HepG2 (cell line): ENCODE measurements around the gene SERPINA3. TPM values are rescaled to one million over a fixed set of nuclear protein-coding genes. Genes with fewer than 3 reads are reported as not detected.

ENCODE experiments used
- ATAC-seq: fragments of 200-7000 bp; cut with Tn5 transposase; 3 replicates; pipeline ENCODE4 v1.9.1; 2020; ENCODE audit warnings: mild to moderate bottlenecking, moderate library complexity
- BruUV-seq: library from RNA; stranded (reverse); fragments of 400-500 nt; replicated peaks from 2 replicates; lab custom pipeline; 2021; lab: Mats Ljungman, UMichigan
- CTCF ChIA-PET: fragments of 300-600 bp; formaldehyde crosslinking; extraction: SDS; loops from one replicate; lab custom pipeline; 2021; ENCODE audit warnings: low total read pairs, inconsistent platforms, low intra/inter-chr PET ratio; lab: Yijun Ruan, JAX
- POLR2A ChIA-PET: fragments of 350-600 bp; sonication (Branson Sonifier 250); formaldehyde crosslinking; loops from one replicate; lab custom pipeline; 2020; ENCODE audit warnings: antibody characterized with exemption, inconsistent platforms; lab: Yijun Ruan, JAX
- DNase-seq: peaks from one replicate; pipeline ENCODE4 v3.0.0-alpha.2; 2015; ENCODE audit warnings: low spot score
- FAIRE-seq: peaks from 3 replicates; lab custom pipeline; 2011; peaks lifted over from hg19 to GRCh38; lab: Jason Lieb, UNC
- H2AFZ ChIP-seq: one replicate; pipeline ENCODE4 v1.6.1; 2011; ENCODE audit warnings: low read length, inconsistent platforms
- H3K27ac ChIP-seq: fragments of 300-600 bp; 3 replicates; pipeline ENCODE4 v1.8.0; 2011; ENCODE audit warnings: mixed run types, mild to moderate bottlenecking, mixed read lengths, low read length, inconsistent platforms; ENCODE audit not compliant: insufficient read depth; ENCODE audit errors: extremely low read length
- H3K27me3 ChIP-seq, 2 experiments: fragments of 200-600 bp in 1 of 2; 2 replicates in 1 of 2; 3 replicates in 1 of 2; pipeline versions ENCODE4 v1.6.0 to v1.8.0; 2011; ENCODE audit warnings: low read length in 2 of 2, mild to moderate bottlenecking in 2 of 2, moderate library complexity in 2 of 2, inconsistent platforms in 1 of 2; ENCODE audit not compliant: insufficient read depth in 2 of 2, control insufficient read depth in 1 of 2
- H3K36me3 ChIP-seq, 2 experiments: fragments of 200-600 bp in 1 of 2; replicated peaks in 1 of 2; 2 replicates in 1 of 2; 3 replicates in 1 of 2; pipeline versions ENCODE4 v1.5.1 to v1.8.0; 2011; ENCODE audit warnings: low read length in 2 of 2, inconsistent platforms in 1 of 2; ENCODE audit not compliant: insufficient read depth in 2 of 2, control insufficient read depth in 1 of 2
- H3K4me1 ChIP-seq: 2 replicates; pipeline ENCODE4 v1.5.1; 2012; ENCODE audit warnings: low read length, inconsistent platforms; ENCODE audit not compliant: insufficient read depth
- H3K4me2 ChIP-seq: 2 replicates; pipeline ENCODE4 v1.6.0; 2011; ENCODE audit warnings: low read depth, low read length, inconsistent platforms
- H3K4me3 ChIP-seq, 3 experiments: fragments of 200-600 bp in 1 of 3; sonication (generic), shearing (Covaris generic) in 1 of 3; replicated peaks in 1 of 3; 2 replicates each; pipeline ENCODE4 v1.5.1; 2011 to 2016; ENCODE audit warnings: low read length in 3 of 3, inconsistent platforms in 2 of 3, low read depth in 2 of 3, mild to moderate bottlenecking in 2 of 3, control low read depth in 1 of 3, mixed read lengths in 1 of 3; ENCODE audit not compliant: insufficient read depth in 1 of 3
- H3K79me2 ChIP-seq: one replicate; pipeline ENCODE4 v1.6.1; 2011; ENCODE audit warnings: low read length, inconsistent platforms; ENCODE audit not compliant: insufficient read depth
- H3K9ac ChIP-seq: 2 replicates; pipeline ENCODE4 v1.6.0; 2011; ENCODE audit warnings: mild to moderate bottlenecking, low read depth, low read length, inconsistent platforms; ENCODE audit not compliant: insufficient read depth
- H3K9me3 ChIP-seq: 2 replicates; pipeline ENCODE4 v1.5.1; 2012; ENCODE audit warnings: mild to moderate bottlenecking, low read length
- H4K20me1 ChIP-seq: 2 replicates; pipeline ENCODE4 v1.6.0; 2011; ENCODE audit warnings: inconsistent platforms, mild to moderate bottlenecking, low read length, moderate library complexity; ENCODE audit not compliant: insufficient read depth
- AGO1 ChIP-seq: fragments of 200-400 bp; formaldehyde crosslinking; IDR thresholded peaks from 2 replicates; pipeline ENCODE4 v1.6.1; 2017; ENCODE audit warnings: mild to moderate bottlenecking, low read depth, low read length, moderate library complexity; ENCODE audit not compliant: poor library complexity, severe bottlenecking
- FIP1L1 ChIP-seq: fragments of 200-400 bp; formaldehyde crosslinking; IDR thresholded peaks from 2 replicates; pipeline ENCODE4 v1.6.1; 2018; ENCODE audit warnings: low read depth, mild to moderate bottlenecking, low read length, moderate library complexity, borderline replicate concordance; ENCODE audit not compliant: insufficient read depth
- HNRNPL ChIP-seq: fragments of 200-400 bp; formaldehyde crosslinking; IDR thresholded peaks from 2 replicates; pipeline ENCODE4 v1.6.1; 2017; ENCODE audit warnings: mild to moderate bottlenecking, low read depth, low read length
- KDM2A ChIP-seq: sonication (generic); formaldehyde crosslinking; IDR thresholded peaks from 2 replicates; pipeline ENCODE4 v1.4.0; 2020; ENCODE audit warnings: low read depth, missing genetic modification reagents, borderline replicate concordance
- MZF1 ChIP-seq: sonication (generic); formaldehyde crosslinking; IDR thresholded peaks from 2 replicates; pipeline ENCODE4 v1.8.1; 2023; ENCODE audit warnings: mild to moderate bottlenecking, missing genetic modification reagents, borderline replicate concordance
- POLR2G ChIP-seq: fragments of 200-400 bp; formaldehyde crosslinking; IDR thresholded peaks from 2 replicates; pipeline ENCODE4 v1.6.1; 2018; ENCODE audit warnings: mild to moderate bottlenecking, low read depth, low read length, moderate library complexity
- RBFOX2 ChIP-seq: fragments of 200-400 bp; formaldehyde crosslinking; IDR thresholded peaks from 2 replicates; pipeline ENCODE4 v1.6.1; 2017; ENCODE audit warnings: low read depth, mild to moderate bottlenecking, low read length
- RBM22 ChIP-seq: fragments of 200-400 bp; formaldehyde crosslinking; optimal IDR thresholded peaks from 2 replicates; pipeline ENCODE3; 2017; ENCODE audit warnings: mild to moderate bottlenecking, low read length, moderate library complexity
- RXRA ChIP-seq: sonication (generic); formaldehyde crosslinking; IDR thresholded peaks from 2 replicates; pipeline ENCODE4 v1.5.1; 2020; ENCODE audit warnings: missing genetic modification reagents
- SOX6 ChIP-seq, 2 experiments: fragments of 450-650 bp in 1 of 2; sonication (generic) in 1 of 2; formaldehyde crosslinking in 1 of 2; IDR thresholded peaks; 2 replicates each; pipeline versions ENCODE4 v1.4.0 to v1.6.1; 2017 to 2020; ENCODE audit warnings: antibody characterized with exemption in 1 of 2, mild to moderate bottlenecking in 1 of 2, missing genetic modification reagents in 1 of 2
- ZBTB33 ChIP-seq: sonication (generic); formaldehyde crosslinking; IDR thresholded peaks from 2 replicates; pipeline ENCODE4 v1.4.0; 2020; ENCODE audit warnings: missing genetic modification reagents
- ZFP36L1 ChIP-seq: sonication (generic); formaldehyde crosslinking; IDR thresholded peaks from 2 replicates; pipeline ENCODE4 v1.8.0; 2022; ENCODE audit warnings: mild to moderate bottlenecking, missing genetic modification reagents, moderate library complexity
- ZNF138 ChIP-seq: sonication (generic); formaldehyde crosslinking; IDR thresholded peaks from 2 replicates; pipeline ENCODE4 v1.5.0; 2020; ENCODE audit warnings: mild to moderate bottlenecking, low read depth, missing genetic modification reagents
- ZNF253 ChIP-seq: sonication (generic); formaldehyde crosslinking; IDR thresholded peaks from 2 replicates; pipeline ENCODE4 v1.8.0; 2022; ENCODE audit warnings: mild to moderate bottlenecking, missing genetic modification reagents, borderline replicate concordance
- ZNF562 ChIP-seq: sonication (generic); formaldehyde crosslinking; IDR thresholded peaks from 2 replicates; pipeline ENCODE4 v1.8.0; 2022; ENCODE audit warnings: missing genetic modification reagents, borderline replicate concordance
- WGBS: methylation state at CpG from one replicate; pipeline ENCODE4 v1.1.6; 2017; ENCODE audit warnings: low lambda C conversion rate; 5-methylcytosine and 5-hydroxymethylcytosine counted together
- in situ Hi-C: cut with HindIII; loops from 2 replicates; pipeline ENCODE4 v1.10.0; 2017; ENCODE audit warnings: low pct_unique_long_range_greater_than_20kb; ENCODE audit not compliant: extremely low pct_ligation_motif_present
- intact Hi-C: fragments of 100-400 bp; cut with micrococcal nuclease; formaldehyde crosslinking; loops from one replicate; pipeline ENCODE4 v1.10.0; 2022; ENCODE audit not compliant: unreplicated experiment
- polyA plus RNA-seq, 8 experiments: library from polyadenylated mRNA; depleted of rRNA in 3 of 8; stranded (reverse) in 7 of 8; unstranded in 1 of 8; fragments of >200 nt; fragmentation: Illumina TruSeq in 4 of 8; extraction: Trizol in 4 of 8; gene quantifications; 2 replicates each; pipeline versions ENCODE4 v1.2.1 to v1.2.3, GENCODE V29; 2011 to 2016; ENCODE audit warnings: low read depth in 4 of 8, missing spikeins in 1 of 8, mixed read lengths in 1 of 8; ENCODE audit not compliant: insufficient read depth in 1 of 8
- total RNA-seq, 5 experiments: library from RNA; depleted of rRNA; stranded (reverse); fragments of >200 nt; fragmentation: Illumina TruSeq; extraction: Trizol; gene quantifications; 2 replicates each; pipeline ENCODE4 v1.2.3, GENCODE V29; 2016; ENCODE audit warnings: low read depth in 1 of 5
- TF ChIP-seq, protein P1 (sequence below): sonication (generic); formaldehyde crosslinking; IDR thresholded peaks from 2 replicates; pipeline ENCODE4 v1.5.1; 2020; ENCODE audit warnings: mild to moderate bottlenecking, missing genetic modification reagents, moderate library complexity

The SERPINA3 gene
- total and polyA plus RNA-seq, 2 of the 13 experiments (the other 11 are each of a cell fraction or from before 2014, with no cell fraction given): 825 to 2,200 TPM

DNA sequence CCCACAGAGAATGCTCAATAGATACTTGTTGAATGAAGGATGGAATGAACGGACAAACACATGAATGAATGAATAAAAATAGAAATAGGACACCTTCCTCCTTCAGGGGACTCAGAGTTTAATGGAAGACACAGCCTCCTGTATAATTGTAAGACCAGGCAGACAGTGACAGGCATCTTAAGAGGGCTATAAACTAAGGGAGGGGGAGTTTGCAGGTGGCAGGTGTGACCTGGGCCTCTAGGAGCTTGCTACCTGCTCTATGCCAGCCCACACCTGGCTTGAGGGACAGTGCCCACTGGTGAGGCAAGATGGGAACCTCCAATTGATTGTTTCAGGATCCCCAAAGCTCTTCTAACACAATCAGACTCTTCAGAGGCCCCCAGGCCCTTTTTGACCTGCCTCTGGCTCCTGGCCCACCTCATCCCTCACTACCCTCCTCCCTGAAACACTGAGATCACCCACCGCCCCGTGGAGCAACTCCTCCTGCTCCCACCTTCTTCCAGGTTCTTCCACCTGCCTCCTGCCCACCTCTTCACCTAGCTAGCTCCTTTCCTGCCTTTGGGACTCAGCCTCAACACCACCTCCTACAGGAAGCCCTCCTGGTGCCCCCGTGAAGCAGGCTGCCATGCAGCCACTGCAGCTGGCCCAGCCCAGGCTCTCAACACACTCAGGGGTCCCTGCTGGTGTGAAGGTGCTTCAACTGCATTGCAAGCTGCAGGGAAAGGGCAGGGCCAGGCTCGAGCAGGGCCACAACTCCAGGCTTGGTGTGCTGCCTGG, 9.4 kb downstream of the SERPINA3 start:
- peaks cover 41 to 80% of the 10 kb centered on the region in 2 experiments for H3K36me3 ChIP-seq
- BruUV-seq: no TSS peak
- FAIRE-seq: no peak
- TF ChIP-seq POLR2G: peak; percentile 55
- TF ChIP-seq MZF1 (CRISPR knock-in tag): no peak
- TF ChIP-seq SOX6 (IDR thresholded peaks at IDR 0.05): no peak
- peak; percentile 11; the same call in 1 of the 2 replicates for TF ChIP-seq SOX6 (CRISPR knock-in tag; IDR thresholded peaks at IDR 0.05)
- TF ChIP-seq HNRNPL: peak; percentile 60; the same call in 1 of the 2 replicates
- peak; percentile 50; the same call in 1 of the 2 replicates for TF ChIP-seq ZNF562 (CRISPR knock-in tag)
- peak; percentile 67; the same call in 1 of the 2 replicates for TF ChIP-seq ZBTB33 (CRISPR knock-in tag)
- TF ChIP-seq ZNF253 (CRISPR knock-in tag): peak; percentile 72; the same call in 1 of the 2 replicates
- TF ChIP-seq AGO1: peak; percentile 87
- no peak for TF ChIP-seq ZNF138 (CRISPR knock-in tag)
- TF ChIP-seq, protein P1, sequence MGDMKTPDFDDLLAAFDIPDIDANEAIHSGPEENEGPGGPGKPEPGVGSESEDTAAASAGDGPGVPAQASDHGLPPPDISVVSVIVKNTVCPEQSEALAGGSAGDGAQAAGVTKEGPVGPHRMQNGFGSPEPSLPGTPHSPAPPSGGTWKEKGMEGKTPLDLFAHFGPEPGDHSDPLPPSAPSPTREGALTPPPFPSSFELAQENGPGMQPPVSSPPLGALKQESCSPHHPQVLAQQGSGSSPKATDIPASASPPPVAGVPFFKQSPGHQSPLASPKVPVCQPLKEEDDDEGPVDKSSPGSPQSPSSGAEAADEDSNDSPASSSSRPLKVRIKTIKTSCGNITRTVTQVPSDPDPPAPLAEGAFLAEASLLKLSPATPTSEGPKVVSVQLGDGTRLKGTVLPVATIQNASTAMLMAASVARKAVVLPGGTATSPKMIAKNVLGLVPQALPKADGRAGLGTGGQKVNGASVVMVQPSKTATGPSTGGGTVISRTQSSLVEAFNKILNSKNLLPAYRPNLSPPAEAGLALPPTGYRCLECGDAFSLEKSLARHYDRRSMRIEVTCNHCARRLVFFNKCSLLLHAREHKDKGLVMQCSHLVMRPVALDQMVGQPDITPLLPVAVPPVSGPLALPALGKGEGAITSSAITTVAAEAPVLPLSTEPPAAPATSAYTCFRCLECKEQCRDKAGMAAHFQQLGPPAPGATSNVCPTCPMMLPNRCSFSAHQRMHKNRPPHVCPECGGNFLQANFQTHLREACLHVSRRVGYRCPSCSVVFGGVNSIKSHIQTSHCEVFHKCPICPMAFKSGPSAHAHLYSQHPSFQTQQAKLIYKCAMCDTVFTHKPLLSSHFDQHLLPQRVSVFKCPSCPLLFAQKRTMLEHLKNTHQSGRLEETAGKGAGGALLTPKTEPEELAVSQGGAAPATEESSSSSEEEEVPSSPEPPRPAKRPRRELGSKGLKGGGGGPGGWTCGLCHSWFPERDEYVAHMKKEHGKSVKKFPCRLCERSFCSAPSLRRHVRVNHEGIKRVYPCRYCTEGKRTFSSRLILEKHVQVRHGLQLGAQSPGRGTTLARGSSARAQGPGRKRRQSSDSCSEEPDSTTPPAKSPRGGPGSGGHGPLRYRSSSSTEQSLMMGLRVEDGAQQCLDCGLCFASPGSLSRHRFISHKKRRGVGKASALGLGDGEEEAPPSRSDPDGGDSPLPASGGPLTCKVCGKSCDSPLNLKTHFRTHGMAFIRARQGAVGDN (CRISPR knock-in tag): peak; percentile 15; the same call in 1 of the 2 replicates
- peak; percentile 85 for TF ChIP-seq RBM22
- 0 out of 2 replicates have a peak, but pooled peaks have one; percentile 20 for TF ChIP-seq KDM2A (CRISPR knock-in tag)
- 0 out of 2 replicates have a peak, but pooled peaks have one; percentile 69 for TF ChIP-seq FIP1L1
- peak; percentile 89 for TF ChIP-seq RBFOX2
- 0 out of 2 replicates have a peak, but pooled peaks have one; percentile 12 for TF ChIP-seq RXRA
- no peak for TF ChIP-seq ZFP36L1 (CRISPR knock-in tag)

More for the DNA sequence above, 9.4 kb downstream of the SERPINA3 start:
- no peak overlapping the region for H3K9ac ChIP-seq
- no peak overlapping the region for H3K4me2 ChIP-seq
- no peak overlapping the region for H3K27ac ChIP-seq
- peaks cover 28% of the 10 kb centered on the region; the same call in 1 of the 2 replicates for H4K20me1 ChIP-seq
- ChIA-PET POLR2A (interaction anchor here (0.6 to 19.0 kb wide), 6 partner anchors 9 to 38 kb away, joined by 3 to 638 read pairs (median 8); partner anchors contain the start of gene SERPINA3), CTCF (no interaction called here)
- intact Hi-C loops: no loop called here
- H3K79me2 ChIP-seq: peaks cover 12% of the 10 kb centered on the region
- ATAC-seq: no peak
- peaks cover 56% of the 10 kb centered on the region for H3K4me1 ChIP-seq
- no peak for DNase-seq
- H3K9me3 ChIP-seq: peaks cover 17% of the 10 kb centered on the region
- 90% methylated on average over 5 of the region's 5 CpGs for WGBS
- no peaks in the 10 kb centered on the region for H3K27me3 ChIP-seq
- H3K4me3 ChIP-seq: no peak overlapping the region
- no peak overlapping the region for H2AFZ ChIP-seq
- in situ Hi-C loops: no loop called here
